GM19238 (cell line): ENCODE data around the gene AGR2.
A peak's percentile ranks its signal among the peaks of the same experiment; 100 is the strongest.

Experiments
- DNase-seq: peaks from one replicate; pipeline ENCODE4 v3.0.0; 2011; ENCODE audit warnings: low spot score; ENCODE audit not compliant: insufficient read length

The AGR2 gene

DNA sequence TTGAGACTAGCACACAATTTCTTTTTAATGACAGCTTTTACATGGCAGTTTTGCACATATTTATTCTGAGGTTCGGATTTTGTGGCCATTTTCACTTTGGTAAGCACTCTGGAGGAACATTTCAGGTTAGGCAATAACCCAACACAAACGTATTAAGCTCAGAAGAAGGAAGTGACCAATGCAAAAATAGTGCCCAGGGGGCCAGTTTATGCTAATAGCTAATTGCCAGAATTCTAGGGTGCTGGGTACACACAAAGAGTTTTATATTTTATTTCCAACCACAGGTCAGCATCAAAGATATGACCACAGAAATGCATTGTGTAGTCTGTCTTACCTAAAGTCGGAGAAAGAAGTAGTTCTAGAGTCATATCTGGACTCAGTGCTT, 8.4 kb upstream of the AGR2 start:
- DNase-seq = no peak

DNA sequence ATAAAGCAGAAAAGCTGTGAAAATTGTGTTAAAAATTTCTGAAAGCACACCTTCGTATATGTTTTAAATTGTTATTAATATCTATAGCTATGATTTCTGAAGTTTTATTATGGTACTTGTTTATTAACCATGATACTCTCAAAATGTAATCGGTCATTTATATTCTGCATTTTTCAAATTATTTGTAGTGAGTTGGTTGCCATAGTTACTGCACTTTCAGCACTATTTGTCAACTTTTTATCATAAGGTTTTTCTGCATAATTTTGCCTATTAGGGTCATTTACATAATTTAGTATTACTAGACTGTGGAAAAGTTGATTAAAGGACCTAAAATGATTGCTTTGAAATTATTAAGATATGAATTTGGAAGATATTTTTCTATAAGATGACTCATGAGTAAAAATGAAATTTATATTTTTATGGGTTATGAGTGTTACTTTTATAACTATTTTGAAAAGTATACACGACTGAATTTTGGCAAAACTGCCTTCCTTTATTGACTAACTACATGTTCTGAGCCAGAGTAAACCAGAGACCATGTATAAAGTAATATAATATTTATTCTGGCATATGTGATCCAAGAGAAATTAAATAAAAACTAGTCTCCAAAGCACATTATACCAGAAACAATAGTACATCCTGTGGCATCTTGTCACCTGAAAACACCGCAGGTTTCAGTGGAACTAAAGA, 7.9 kb upstream of the AGR2 start:
- DNase-seq = no peak

DNA sequence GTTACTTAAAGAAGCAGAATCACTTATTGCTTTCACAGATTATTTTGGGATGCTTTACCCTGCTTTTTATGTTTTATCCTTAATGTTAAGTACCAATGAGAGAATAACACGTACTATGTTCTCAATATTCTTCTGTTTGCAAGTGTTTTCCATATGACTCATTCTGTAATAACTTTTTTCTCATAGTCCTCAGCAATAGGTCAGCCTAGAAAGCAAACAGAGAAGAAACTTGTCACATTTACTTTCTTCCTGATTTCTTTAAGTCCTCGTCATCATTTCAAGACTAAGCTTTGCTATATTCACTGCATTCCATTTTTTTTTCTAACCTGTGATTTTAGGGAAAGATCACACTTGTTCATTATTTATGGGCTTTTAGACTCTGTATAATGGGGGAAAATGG, 6.8 kb upstream of the AGR2 start:
- no peak for DNase-seq

DNA sequence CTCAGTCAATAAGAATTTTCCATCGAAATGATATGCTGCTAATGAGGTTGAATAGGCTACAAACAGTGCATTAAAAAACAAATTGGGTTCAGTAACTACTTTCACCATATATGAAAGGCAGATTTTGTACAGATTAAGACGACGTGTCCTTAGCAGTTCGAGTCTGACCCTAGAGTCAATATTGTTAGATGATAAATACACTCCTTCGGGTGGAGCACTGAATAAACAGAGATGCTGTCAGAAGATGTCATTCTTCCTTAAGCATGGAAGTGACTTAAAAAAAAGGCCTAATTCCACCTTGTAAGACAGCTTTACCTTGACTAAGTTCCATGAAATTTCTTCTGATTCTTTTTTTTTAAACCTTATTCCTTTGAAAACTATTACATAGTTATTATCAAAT, 5.8 kb upstream of the AGR2 start:
- DNase-seq = no peak

DNA sequence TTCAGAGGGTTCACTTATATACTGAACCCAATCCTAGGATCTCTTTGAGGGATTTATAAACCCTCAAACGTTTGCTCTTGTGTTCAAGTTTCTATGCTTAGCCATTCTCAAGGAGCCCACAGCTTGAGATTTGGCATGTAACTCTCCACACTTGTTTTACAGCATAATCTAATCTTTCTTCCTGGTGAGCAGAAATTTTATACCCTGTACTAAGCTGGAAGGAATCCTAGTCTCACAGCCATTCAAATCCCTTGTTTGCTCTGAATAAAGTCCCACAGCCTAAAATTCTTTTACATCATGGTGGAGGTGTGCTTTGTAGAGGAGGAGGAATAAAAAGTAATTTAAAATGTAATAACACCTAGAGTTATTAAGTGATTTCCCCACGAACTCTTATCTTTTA, 5.3 kb upstream of the AGR2 start:
- no peak for DNase-seq

DNA sequence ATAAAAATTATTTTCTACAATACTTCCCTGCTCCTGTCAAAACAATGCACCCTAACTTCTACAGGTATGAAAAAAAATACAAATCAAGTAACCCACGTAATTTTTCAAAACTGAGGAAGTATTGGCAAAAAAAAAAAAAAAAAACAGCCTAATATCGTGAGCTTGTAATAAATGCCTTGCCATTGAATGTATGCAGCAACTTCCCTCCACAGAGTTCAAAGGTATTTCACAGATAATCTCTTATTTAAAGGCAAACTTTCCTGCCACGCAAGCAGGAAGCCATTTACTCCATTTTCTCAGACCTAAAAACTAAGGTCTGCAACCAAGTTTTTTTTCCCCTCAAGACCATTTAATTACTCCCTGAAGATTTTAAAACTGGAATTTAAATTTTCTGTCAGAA, 642 bp upstream of the AGR2 start:
- DNase-seq = no peak

DNA sequence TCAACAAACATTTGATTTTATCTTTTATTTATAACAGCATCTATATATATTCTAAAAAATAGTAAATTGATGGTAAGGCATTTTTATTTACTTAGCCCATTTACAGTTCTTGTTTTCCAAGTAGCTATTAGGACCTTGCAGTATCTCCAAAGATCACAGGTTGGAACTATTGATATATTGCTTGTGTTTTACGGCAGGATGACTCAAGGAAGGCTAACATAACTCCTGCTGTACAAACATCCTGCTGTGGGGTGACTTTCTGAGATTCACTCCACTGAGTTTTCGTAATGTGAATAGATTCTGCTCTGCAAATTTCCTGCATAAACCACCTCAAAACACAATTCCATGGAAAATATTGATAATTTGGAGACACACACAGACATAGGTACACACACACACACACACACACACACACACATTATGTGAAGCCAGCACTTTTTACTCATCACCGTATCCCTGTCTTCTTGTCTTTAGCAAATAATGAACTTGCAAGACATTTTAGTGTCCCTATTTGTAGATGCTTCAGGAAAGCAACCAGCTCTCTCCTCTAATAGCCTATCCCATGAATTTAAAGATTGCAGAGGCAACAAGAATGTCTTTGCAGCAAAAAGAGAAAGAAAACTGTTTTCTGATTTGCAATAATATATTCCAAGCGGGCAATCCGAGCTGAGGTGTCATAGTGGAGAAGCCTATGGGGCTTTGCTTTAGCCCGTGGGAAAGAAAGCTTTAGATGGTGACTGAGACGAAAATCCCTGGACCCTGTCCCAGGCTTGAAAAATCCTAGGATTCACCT, 722 bp downstream of the AGR2 start:
- DNase-seq = no peak

- no peak for DNase-seq
Observed at GRCh38 chr7:16803125-16803524, 1.7 kb downstream of the AGR2 start.

GRCh38 chr7:16801579-16801978, 3.2 kb downstream of the AGR2 start:
- no peak for DNase-seq

DNA sequence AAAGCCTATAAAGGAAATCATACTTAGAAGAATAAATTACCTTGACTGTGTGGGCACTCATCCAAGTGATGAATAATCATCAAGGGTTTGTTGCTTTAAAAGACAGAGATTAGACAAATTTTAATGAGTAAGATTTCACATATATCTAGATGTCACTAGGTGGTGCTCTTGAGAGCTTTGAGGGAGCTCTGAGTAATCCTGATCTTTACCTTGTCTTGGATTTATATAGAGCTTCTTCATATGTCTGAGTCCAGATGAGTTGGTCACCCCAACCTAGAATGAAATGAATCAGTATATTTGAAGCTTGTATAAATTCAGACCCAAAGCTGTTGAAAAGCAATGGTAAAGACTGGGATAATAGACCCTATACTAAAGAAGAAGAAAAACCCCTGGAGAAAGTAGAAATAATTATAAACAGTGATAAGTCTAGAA, 3.7 kb downstream of the AGR2 start:
- DNase-seq = peak; percentile 4

- DNase-seq = no peak
Observed at GRCh38 chr7:16795624-16796023, 9.2 kb downstream of the AGR2 start.

DNA sequence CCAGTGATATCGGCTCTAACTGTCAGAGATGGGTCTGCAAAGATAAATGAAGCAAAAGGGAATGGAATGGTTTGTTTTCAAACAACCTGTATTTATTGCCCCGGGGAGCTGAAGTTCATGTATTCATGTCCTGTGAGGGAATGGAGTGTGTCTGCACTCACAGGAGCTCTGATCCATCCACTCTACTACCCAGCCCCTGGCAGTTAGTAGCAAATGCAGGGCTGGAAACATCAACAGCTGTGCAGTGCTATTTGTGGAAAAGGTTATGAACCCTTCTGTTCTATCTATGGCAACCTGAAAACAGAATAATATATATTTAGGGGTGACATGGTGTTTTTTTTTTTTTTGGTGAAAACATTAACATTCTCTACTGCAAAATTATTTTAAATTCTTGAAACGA, 9.8 kb downstream of the AGR2 start:
- no peak for DNase-seq

DNA sequence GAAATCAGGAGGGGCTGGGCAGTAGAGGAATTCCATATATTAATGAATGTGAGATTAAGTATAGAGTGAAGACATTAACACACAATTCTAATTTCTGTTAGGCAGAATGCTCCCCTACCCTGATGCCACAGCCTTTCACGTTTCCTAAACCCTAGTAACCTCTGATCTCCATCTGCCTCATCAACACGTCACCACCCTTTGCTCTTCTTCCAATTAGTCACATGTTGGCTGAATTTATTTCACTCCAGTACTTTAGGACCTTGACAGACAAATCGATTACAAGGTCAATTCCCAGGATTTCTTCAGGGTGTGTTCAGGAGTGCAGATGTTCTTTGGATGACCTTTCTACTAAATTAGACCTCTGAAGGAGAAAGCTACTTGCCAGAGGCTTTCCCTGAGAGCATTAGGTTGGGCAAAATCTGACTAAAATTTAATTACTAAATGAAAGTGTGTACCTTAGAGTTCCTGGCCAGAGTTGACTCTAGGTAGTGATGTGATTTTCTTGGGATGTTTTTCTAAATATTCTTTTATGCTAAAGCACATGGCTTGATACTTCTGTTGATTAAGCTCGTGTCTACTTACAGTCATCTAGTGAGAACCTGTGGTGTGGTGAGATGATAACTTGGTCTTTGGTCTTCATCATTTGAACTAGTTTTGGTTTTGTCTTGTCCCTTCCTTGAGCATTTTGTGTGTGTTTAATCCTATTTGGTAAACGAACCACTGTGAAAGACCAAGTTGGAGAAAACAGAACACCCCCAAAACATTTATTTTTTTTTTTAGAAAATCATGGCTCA, 12.7 kb downstream of the AGR2 start:
- DNase-seq = no peak

- no peak for DNase-seq
Observed at GRCh38 chr7:16791071-16791470, 13.7 kb downstream of the AGR2 start.

DNA sequence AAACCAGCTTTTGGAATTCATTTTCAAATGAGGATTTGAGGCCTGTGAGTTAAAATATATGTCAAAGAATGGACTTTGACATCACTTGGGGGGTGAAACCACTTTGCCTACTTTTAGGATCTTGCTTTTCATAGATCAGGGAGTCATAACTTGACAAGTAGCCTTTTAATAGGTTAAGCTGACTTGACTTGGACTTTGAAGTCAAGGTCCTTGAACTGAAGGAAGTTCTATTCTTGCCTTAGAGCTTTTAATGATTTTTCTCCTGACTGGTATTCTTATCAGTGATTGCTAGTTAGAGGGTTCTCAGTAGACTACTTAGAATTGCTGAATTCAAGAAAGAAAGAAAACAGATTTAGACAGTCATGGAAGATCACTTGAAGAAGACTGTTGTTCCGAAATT, 17.7 kb downstream of the AGR2 start:
- no peak for DNase-seq

DNA sequence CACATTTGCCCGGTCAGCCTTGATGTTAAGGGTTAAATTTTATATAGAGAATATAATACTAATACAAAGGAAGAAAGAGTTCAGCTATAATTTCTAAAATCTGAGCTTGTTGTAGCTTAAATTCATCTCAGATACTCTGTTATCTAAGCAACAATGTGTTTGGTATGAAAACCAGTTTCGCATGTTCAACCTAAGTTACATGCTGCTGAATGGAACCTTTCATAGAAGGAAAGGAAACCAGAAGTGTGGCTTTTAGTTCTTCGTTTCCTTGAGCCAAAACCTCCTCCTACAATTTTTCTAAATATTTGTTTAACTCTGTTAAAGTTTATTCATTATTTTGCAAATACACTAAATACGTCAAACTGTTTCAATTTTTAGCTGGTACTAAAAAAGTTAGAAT, 18.5 kb downstream of the AGR2 start:
- DNase-seq = no peak

DNA sequence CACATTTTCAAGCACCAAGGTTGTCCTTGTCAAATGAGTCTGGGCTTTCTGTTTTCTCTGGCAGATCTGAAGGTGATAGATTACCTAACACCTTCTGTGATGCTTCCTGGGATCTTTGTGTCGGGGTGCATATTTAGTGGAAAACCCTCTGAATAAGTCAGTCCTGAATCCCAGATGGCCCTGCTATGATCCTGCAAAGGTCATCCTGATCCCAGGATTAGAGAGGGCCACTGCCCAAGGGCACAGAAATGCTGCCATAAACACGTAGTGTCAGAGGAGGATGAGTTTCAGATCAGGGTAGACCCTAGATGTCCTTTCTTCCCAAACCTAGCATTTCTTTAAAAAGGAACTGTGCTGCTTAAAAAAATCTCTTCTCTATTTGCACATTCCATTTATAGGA, 19.0 kb downstream of the AGR2 start:
- no peak for DNase-seq

- no peak for DNase-seq
Observed at GRCh38 chr7:16785321-16785720, 19.5 kb downstream of the AGR2 start.

GRCh38 chr7:16780596-16780995, 24.2 kb downstream of the AGR2 start:
- DNase-seq = no peak

DNA sequence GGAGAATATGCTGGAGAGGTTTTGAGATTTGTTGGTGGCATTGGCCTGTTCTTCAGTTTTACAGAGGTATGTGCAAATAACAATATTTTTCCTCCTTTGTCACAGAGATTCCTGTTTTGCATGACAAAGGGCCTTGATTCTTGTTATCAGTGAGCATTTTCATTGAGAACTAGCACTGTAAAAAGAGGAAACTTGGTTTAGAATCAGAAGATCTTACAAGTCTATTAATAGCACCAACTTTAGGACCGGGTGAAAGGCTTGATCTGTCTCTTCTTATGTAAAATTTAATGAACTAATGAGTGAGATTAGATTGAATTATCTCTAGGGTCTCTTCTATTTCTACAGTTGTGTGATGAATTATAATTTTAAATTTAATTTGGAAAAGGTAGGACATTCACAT, 25.7 kb downstream of the AGR2 start:
- no peak for DNase-seq

- no peak for DNase-seq
Observed at GRCh38 chr7:16778476-16778875, 26.3 kb downstream of the AGR2 start.

DNA sequence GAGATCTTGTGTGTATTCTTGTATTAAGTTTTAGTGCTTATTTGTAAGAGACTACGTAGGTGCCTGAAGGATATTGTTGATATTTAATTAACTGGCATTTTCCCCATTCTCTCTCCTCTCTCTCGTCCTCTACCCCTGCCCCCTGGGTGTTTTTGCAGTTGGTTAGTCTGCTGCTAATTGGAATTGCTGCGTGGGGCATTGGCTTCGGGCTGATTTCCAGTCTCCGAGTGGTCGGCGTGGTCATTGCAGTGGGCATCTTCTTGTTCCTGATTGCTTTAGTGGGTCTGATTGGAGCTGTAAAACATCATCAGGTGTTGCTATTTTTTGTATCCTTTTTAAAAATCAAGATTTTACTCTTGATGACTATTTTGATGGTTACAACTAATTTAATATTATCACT, 28.7 kb downstream of the AGR2 start:
- DNase-seq = no peak
